GM12878 (cell line): ENCODE results near the gene SYT1. TPM values are rescaled to one million over a fixed set of nuclear protein-coding genes. Genes with fewer than 3 reads are reported as not detected.

Source experiments
- ATAC-seq: fragments of 200-7000 bp; cut with Tn5 transposase; 3 replicates; pipeline ENCODE4 v1.9.1; 2020; ENCODE audit warnings: mild to moderate bottlenecking, moderate library complexity
- BruUV-seq: library from RNA; stranded (reverse); fragments of 400-500 nt; replicated peaks from 2 replicates; lab custom pipeline; 2021; lab: Mats Ljungman, UMichigan
- CTCF ChIA-PET: fragments of 300-600 bp; sonication (Branson Sonifier 250); formaldehyde crosslinking; extraction: SDS; loops from one replicate; lab custom pipeline; 2021; ENCODE audit warnings: inconsistent platforms; lab: Yijun Ruan, JAX
- POLR2A ChIA-PET: fragments of 350-600 bp; formaldehyde crosslinking; extraction: SDS; loops from one replicate; lab custom pipeline; 2021; ENCODE audit warnings: inconsistent platforms; lab: Charles Lee
- RAD21 ChIA-PET: fragments of 300-600 bp; sonication (Branson Sonifier 250); formaldehyde crosslinking; loops from one replicate; lab custom pipeline; 2023; ENCODE audit warnings: antibody characterized with exemption; ENCODE audit not compliant: unreplicated experiment; lab: Charles Lee
- SMC1A ChIA-PET: fragments of 300-600 bp; sonication (Branson Sonifier 250); formaldehyde crosslinking; loops from one replicate; lab custom pipeline; 2023; ENCODE audit not compliant: unreplicated experiment, uncharacterized antibody; lab: Charles Lee
- DNase-seq: peaks from one replicate; pipeline ENCODE4 v3.0.0-alpha.2; 2011; ENCODE audit warnings: low read depth, low spot score
- FAIRE-seq: peaks from 3 replicates; lab custom pipeline; 2011; peaks lifted over from hg19 to GRCh38; lab: Jason Lieb, UNC
- H2AFZ ChIP-seq: 2 replicates; pipeline ENCODE4 v1.6.0; 2011; ENCODE audit warnings: low read depth, low read length, control low read depth; ENCODE audit not compliant: control insufficient read depth
- H3K27ac ChIP-seq: 2 replicates; pipeline ENCODE4 v1.5.1; 2011; ENCODE audit warnings: control low read depth; ENCODE audit not compliant: control insufficient read depth, insufficient read depth
- H3K27me3 ChIP-seq, 2 experiments: replicated peaks in 1 of 2; 2 replicates each; pipeline versions ENCODE4 v1.6.0 to v1.6.1; 2011; ENCODE audit warnings: low read length in 1 of 2; ENCODE audit not compliant: control insufficient read depth in 2 of 2, insufficient read depth in 2 of 2
- H3K36me3 ChIP-seq, 2 experiments: 2 replicates each; pipeline ENCODE4 v1.5.1; 2011; ENCODE audit warnings: low read length in 1 of 2; ENCODE audit not compliant: control insufficient read depth in 2 of 2, insufficient read depth in 2 of 2
- H3K4me1 ChIP-seq: 2 replicates; pipeline ENCODE4 v1.6.1; 2011; ENCODE audit warnings: mild to moderate bottlenecking, low read length, moderate library complexity, mixed read lengths; ENCODE audit not compliant: control insufficient read depth, insufficient read depth
- H3K4me2 ChIP-seq: 2 replicates; pipeline ENCODE4 v1.6.0; 2011; ENCODE audit warnings: control low read depth; ENCODE audit not compliant: control insufficient read depth, insufficient read depth
- H3K4me3 ChIP-seq: fragments of 200-600 bp; sonication (generic); 2 replicates; pipeline ENCODE4 v1.5.1; 2016
- H3K79me2 ChIP-seq: 2 replicates; pipeline ENCODE4 v1.6.0; 2011; ENCODE audit warnings: low read length; ENCODE audit not compliant: control insufficient read depth, insufficient read depth
- H3K9ac ChIP-seq: 2 replicates; pipeline ENCODE4 v1.8.0; 2011; ENCODE audit warnings: low read length, control low read depth, mixed read lengths; ENCODE audit not compliant: control insufficient read depth, insufficient read depth
- H3K9me3 ChIP-seq: replicated peaks from 3 replicates; pipeline ENCODE4 v1.5.1; 2011; ENCODE audit warnings: mild to moderate bottlenecking, low read length; ENCODE audit not compliant: control insufficient read depth, insufficient read depth
- H4K20me1 ChIP-seq: 2 replicates; pipeline ENCODE4 v1.6.0; 2011; ENCODE audit not compliant: control insufficient read depth, insufficient read depth
- E2F4 ChIP-seq: IDR thresholded peaks from 2 replicates; pipeline ENCODE4 v1.6.1; 2012; ENCODE audit warnings: low read depth, low read length, improper control_type of control experiment
- ESRRA ChIP-seq: IDR thresholded peaks from 2 replicates; pipeline ENCODE4 v1.6.1; 2012; ENCODE audit warnings: mild to moderate bottlenecking, low read length, improper control_type of control experiment
- FOS ChIP-seq: IDR thresholded peaks from 3 replicates; pipeline ENCODE4 v1.6.1; 2011; ENCODE audit warnings: borderline replicate concordance; ENCODE audit not compliant: insufficient read length; ENCODE audit errors: extremely low read depth
- LARP7 ChIP-seq: fragments of 450-650 bp; IDR thresholded peaks from 2 replicates; pipeline ENCODE4 v1.6.1; 2017; ENCODE audit warnings: mild to moderate bottlenecking
- NFYA ChIP-seq: IDR thresholded peaks from 2 replicates; pipeline ENCODE4 v1.6.1; 2011; ENCODE audit warnings: low read depth, mild to moderate bottlenecking, low read length, improper control_type of control experiment, borderline replicate concordance
- PML ChIP-seq: IDR thresholded peaks from 2 replicates; pipeline ENCODE4 v1.6.1; 2012; ENCODE audit warnings: low read length, inconsistent platforms
- RAD21 ChIP-seq: IDR thresholded peaks from 2 replicates; pipeline ENCODE4 v1.6.1; 2011; ENCODE audit warnings: mild to moderate bottlenecking, low read depth, low read length, moderate library complexity; ENCODE audit not compliant: insufficient read depth
- RFX5 ChIP-seq: IDR thresholded peaks from 2 replicates; pipeline ENCODE4 v1.6.1; 2011; ENCODE audit warnings: low read depth, low read length, improper control_type of control experiment
- RUNX3 ChIP-seq: IDR thresholded peaks from 2 replicates; pipeline ENCODE4 v1.6.1; 2012; ENCODE audit warnings: low read length, inconsistent platforms
- STAT1 ChIP-seq: fragments of 450-650 bp; conservative IDR thresholded peaks from 2 replicates; pipeline ENCODE4 v1.6.1; 2014; ENCODE audit warnings: antibody characterized with exemption, mild to moderate bottlenecking
- STAT3 ChIP-seq: IDR thresholded peaks from 2 replicates; pipeline ENCODE4 v1.6.1; 2011; ENCODE audit warnings: low read depth, low read length, improper control_type of control experiment
- USF2 ChIP-seq: IDR thresholded peaks from 2 replicates; pipeline ENCODE4 v1.6.1; 2011; ENCODE audit warnings: low read depth, low read length, improper control_type of control experiment, borderline replicate concordance
- ZNF622 ChIP-seq: fragments of 450-650 bp; IDR thresholded peaks from 2 replicates; pipeline ENCODE4 v1.6.1; 2017; ENCODE audit warnings: mild to moderate bottlenecking, inconsistent platforms
- WGBS: methylation state at CpG from one replicate; pipeline ENCODE4 v1.1.6; 2016; ENCODE audit warnings: low lambda C conversion rate; ENCODE audit not compliant: insufficient replicate concordance, insufficient coverage; ENCODE audit errors: missing lambda C conversion rate; 5-methylcytosine and 5-hydroxymethylcytosine counted together
- in situ Hi-C: fragments of 300-500 bp; cut with MboI; formaldehyde crosslinking; loops from 9 replicates; pipeline ENCODE4 v1.14.3; 2018; ENCODE audit warnings: mixed read lengths
- intact Hi-C: fragments of 100-400 bp; cut with micrococcal nuclease; formaldehyde crosslinking; loops from one replicate; pipeline ENCODE4 v1.14.2; 2022; ENCODE audit not compliant: unreplicated experiment
- polyA plus RNA-seq, 11 experiments: library from polyadenylated mRNA; depleted of rRNA in 4 of 11; unstranded in 6 of 11; stranded (reverse) in 5 of 11; fragments of >200 nt; fragmentation: Nextera tagmentation in 4 of 11; fragmentation: Illumina TruSeq in 1 of 11; extraction: Ambion mirVana in 4 of 11; extraction: Trizol in 1 of 11; gene quantifications; 1 replicate in 1 of 11; 2 replicates in 10 of 11; pipeline versions ENCODE4 v1.2.1 to v1.2.3, GENCODE V29; 2011 to 2016; ENCODE audit warnings: inconsistent platforms in 2 of 11, missing spikeins in 2 of 11, low read depth in 1 of 11
- total RNA-seq, 4 experiments: library from RNA; depleted of rRNA in 3 of 4; stranded (reverse); fragments of >200 nt in 3 of 4; fragmentation: Illumina TruSeq in 1 of 4; extraction: Trizol in 1 of 4; gene quantifications; 2 replicates each; pipeline versions ENCODE4 v1.2.1 to v1.2.3, GENCODE V29; 2013 to 2021

The SYT1 gene
- total and polyA plus RNA-seq, 10 of the 15 experiments (the other 5 are each of a cell fraction or from before 2014, with no cell fraction given) = 0.10 to 0.28 TPM; not detected in 8

- Histone ChIP-seq H3K4me1 (no peaks in the 10 kb centered on the region), H3K36me3 (no peaks in the 10 kb centered on the region), H3K27ac (no peak overlapping the region), H4K20me1 (no peaks in the 10 kb centered on the region), H3K9me3 (no peaks in the 10 kb centered on the region), H2AFZ (no peak overlapping the region), H3K4me3 (no peak overlapping the region), H3K4me2 (no peak overlapping the region), H3K9ac (no peak overlapping the region), H3K79me2 (no peaks in the 10 kb centered on the region), H3K27me3 (no peaks in the 10 kb centered on the region)
- ATAC-seq (peak; percentile 89), DNase-seq (no peak), FAIRE-seq (no peak)
- ChIA-PET SMC1A (interaction anchor here (1.0 to 1.2 kb wide), 2 partner anchors 12 to 28 kb away, joined by 3 read pairs; no protein-coding TSS in a partner anchor), POLR2A (no interaction called here), RAD21 (interaction anchor here (0.9 kb wide), 1 partner anchor 19 kb away, joined by 4 read pairs; no protein-coding TSS in a partner anchor), CTCF (interaction anchor here (0.7 to 1.3 kb wide), 2 partner anchors 9 to 28 kb away, joined by 3 to 5 read pairs; no protein-coding TSS in a partner anchor)
- no TSS peak for BruUV-seq
- TF ChIP-seq RUNX3 = 0 out of 2 replicates have a peak, but pooled peaks have one; percentile 19
- TF ChIP-seq PML = no peak
- in situ Hi-C loops (no loop called here), intact Hi-C loops (loop anchor here (10.0 kb wide), 1 partner anchor 217 kb away; no protein-coding TSS in a partner anchor)
- 4% methylated on average over 3 of the region's 3 CpGs for WGBS
These were observed 262.7 kb downstream of the SYT1 start for GRCh38 chr12:79127271-79127751.

DNA sequence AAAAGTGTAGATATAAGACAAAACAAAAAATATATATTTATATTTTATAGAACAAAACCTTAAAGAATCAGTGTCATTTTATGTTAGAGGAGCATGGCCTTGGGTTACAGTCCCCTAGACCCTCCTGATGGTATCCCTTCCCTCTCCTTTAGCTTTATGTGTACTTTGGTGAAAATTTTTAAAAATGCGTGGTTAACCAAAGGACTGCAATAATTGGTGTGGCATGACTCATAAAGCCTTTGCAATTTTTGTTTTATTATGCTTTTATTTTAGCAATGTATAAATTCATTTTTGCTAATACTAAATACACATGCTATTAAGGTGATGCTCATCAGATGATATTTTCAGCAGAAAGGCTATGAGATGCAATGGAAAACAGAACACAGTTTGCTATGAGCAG is 264.4 kb downstream of the SYT1 start:
- Histone ChIP-seq H4K20me1 (no peaks in the 10 kb centered on the region), H3K79me2 (no peaks in the 10 kb centered on the region), H3K27me3 (no peaks in the 10 kb centered on the region), H3K9ac (no peak overlapping the region), H3K9me3 (no peaks in the 10 kb centered on the region), H3K4me2 (no peak overlapping the region), H2AFZ (no peak overlapping the region), H3K4me3 (no peak overlapping the region), H3K36me3 (no peaks in the 10 kb centered on the region), H3K27ac (no peak overlapping the region), H3K4me1 (no peaks in the 10 kb centered on the region)
- RAD21 ChIA-PET = no interaction called here
- ATAC-seq = no peak
- no peak for TF ChIP-seq FOS
- TF ChIP-seq ESRRA = no peak
- TF ChIP-seq RAD21 = no peak
- TF ChIP-seq STAT3 = no peak
- TF ChIP-seq LARP7 = no peak
- TF ChIP-seq NFYA = no peak
- TF ChIP-seq E2F4 = no peak
- TF ChIP-seq USF2 = no peak
- TF ChIP-seq ZNF622 = no peak
- no peak for TF ChIP-seq RFX5
- TF ChIP-seq STAT1 = no peak
- no TSS peak for BruUV-seq
- no peak for FAIRE-seq
- SMC1A ChIA-PET = no interaction called here
- DNase-seq = no peak
- intact Hi-C loops = loop anchor here (10.0 kb wide), 1 partner anchor 216 kb away; no protein-coding TSS in a partner anchor
- WGBS = 32% methylated on average over 1 of the region's 1 CpG
- CTCF ChIA-PET = interaction anchor here (1.0 kb wide), 1 partner anchor 18 kb away, joined by 3 read pairs; no protein-coding TSS in a partner anchor
- in situ Hi-C loops = no loop called here
- POLR2A ChIA-PET = no interaction called here
